ENCODE results near the gene ZWILCH.

- no peak for TF ChIP-seq EZH2 (IDR thresholded peaks at IDR 0.05; ENCODE audit: borderline replicate concordance)
- TF ChIP-seq, protein P1, sequence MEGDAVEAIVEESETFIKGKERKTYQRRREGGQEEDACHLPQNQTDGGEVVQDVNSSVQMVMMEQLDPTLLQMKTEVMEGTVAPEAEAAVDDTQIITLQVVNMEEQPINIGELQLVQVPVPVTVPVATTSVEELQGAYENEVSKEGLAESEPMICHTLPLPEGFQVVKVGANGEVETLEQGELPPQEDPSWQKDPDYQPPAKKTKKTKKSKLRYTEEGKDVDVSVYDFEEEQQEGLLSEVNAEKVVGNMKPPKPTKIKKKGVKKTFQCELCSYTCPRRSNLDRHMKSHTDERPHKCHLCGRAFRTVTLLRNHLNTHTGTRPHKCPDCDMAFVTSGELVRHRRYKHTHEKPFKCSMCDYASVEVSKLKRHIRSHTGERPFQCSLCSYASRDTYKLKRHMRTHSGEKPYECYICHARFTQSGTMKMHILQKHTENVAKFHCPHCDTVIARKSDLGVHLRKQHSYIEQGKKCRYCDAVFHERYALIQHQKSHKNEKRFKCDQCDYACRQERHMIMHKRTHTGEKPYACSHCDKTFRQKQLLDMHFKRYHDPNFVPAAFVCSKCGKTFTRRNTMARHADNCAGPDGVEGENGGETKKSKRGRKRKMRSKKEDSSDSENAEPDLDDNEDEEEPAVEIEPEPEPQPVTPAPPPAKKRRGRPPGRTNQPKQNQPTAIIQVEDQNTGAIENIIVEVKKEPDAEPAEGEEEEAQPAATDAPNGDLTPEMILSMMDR (IDR thresholded peaks at IDR 0.05; ENCODE audit: poor library complexity), result no peak
These were observed 68.8 kb downstream of the ZWILCH start for GRCh38 chr15:66573719-66574595.
